ENCODE measurements around the gene HOXB8.

The HOXB8 gene

DNA sequence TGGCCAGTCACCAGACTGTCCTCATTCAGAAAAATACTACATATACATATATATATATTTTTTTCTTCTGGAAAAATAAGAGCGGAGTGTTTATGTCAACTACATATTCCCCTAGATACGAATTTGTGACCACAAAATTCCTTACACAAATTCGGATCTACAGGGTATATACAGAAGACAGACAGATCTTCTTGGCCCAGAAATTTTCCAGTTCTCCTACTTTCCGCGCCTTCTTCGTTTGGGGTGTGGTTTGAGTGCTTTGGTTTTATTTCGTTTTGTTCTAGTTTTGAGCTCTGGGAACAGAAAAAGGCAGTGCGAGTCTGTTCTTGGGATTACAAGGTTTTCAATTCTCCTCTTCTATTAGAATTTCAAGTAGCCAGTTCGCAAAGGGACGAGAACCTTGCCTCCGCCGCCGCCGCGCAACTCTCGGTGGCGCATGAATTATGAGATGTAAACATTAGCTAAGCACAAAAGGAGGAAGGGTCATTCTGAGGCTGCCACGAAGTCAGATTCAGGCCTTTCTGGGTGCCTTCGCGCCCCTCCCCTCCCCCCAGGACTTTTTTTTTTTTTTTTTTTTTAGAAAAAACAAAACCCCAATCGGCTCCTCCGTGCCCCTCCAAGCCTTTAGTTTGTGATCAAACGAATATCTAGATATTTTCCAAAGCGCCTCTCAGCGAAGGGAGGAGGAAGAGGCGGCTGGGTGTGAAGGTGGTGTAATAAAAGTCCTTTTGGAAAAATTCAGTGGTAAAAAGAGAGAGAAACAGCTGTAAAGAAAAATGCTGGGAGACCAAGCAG is 35.1 kb downstream of the HOXB8 start:
- Histone ChIP-seq H3K79me2 (ENCODE audit: insufficient read depth, low read depth) (no peaks in the 10 kb centered on the region), H3K27me3 (ENCODE audit: insufficient read depth, low read depth) (no peaks in the 10 kb centered on the region; the same call in 1 of the 2 replicates), H3K36me3 (ENCODE audit: insufficient read depth) (no peaks in the 10 kb centered on the region), H2AFZ (ENCODE audit: low read depth) (no peak overlapping the region), H4K20me1 (ENCODE audit: insufficient read depth) (no peaks in the 10 kb centered on the region), H3K27ac (no peak overlapping the region), H3K4me3 (IDR thresholded peaks at IDR 0.05; ENCODE audit: insufficient read depth, low read depth, low read length) (no peak overlapping the region), H3K4me1 (ENCODE audit: low read depth, poor library complexity, severe bottlenecking) (peaks cover 6% of the 10 kb centered on the region), H3K4me2 (no peak overlapping the region), H3K9ac (no peak overlapping the region)
- no peak for TF ChIP-seq CTCF (conservative IDR thresholded peaks at IDR 0.05; ENCODE audit: low read depth, low read length)

DNA sequence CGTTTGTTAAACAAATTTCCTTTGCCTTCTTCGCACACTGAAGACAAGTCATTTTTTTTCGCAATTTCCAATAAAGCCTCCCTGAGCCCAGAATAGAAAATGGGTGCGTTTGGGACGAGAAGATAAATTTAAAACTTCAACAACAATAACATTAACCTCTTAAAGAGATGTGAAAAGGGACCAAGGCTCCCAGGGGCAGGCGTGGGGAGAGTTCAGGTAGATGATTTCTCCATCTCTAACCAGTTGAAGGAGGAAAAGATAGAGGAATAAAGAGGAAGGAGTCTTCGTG is 35.7 kb downstream of the HOXB8 start:
- Histone ChIP-seq H3K79me2 (ENCODE audit: insufficient read depth, low read depth) (no peaks in the 10 kb centered on the region), H3K9ac (no peak overlapping the region), H3K4me2 (no peak overlapping the region), H3K4me1 (ENCODE audit: low read depth, poor library complexity, severe bottlenecking) (peaks cover 6% of the 10 kb centered on the region), H3K36me3 (ENCODE audit: insufficient read depth) (no peaks in the 10 kb centered on the region), H3K27me3 (ENCODE audit: insufficient read depth, low read depth) (no peaks in the 10 kb centered on the region; the same call in 1 of the 2 replicates), H3K4me3 (IDR thresholded peaks at IDR 0.05; ENCODE audit: insufficient read depth, low read depth, low read length) (no peak overlapping the region), H3K27ac (no peak overlapping the region), H4K20me1 (ENCODE audit: insufficient read depth) (no peaks in the 10 kb centered on the region), H2AFZ (ENCODE audit: low read depth) (no peak overlapping the region)
- no peak for TF ChIP-seq CTCF (conservative IDR thresholded peaks at IDR 0.05; ENCODE audit: low read depth, low read length)

- no peak for TF ChIP-seq CTCF (conservative IDR thresholded peaks at IDR 0.05; ENCODE audit: low read depth, low read length)
- Histone ChIP-seq H3K27me3 (ENCODE audit: insufficient read depth, low read depth) (no peaks in the 10 kb centered on the region; the same call in 1 of the 2 replicates), H3K4me3 (IDR thresholded peaks at IDR 0.05; ENCODE audit: insufficient read depth, low read depth, low read length) (no peak overlapping the region), H3K36me3 (ENCODE audit: insufficient read depth) (no peaks in the 10 kb centered on the region), H3K27ac (no peak overlapping the region), H3K4me2 (no peak overlapping the region), H2AFZ (ENCODE audit: low read depth) (peak overlapping the region; percentile 41; the same call in 1 of the 2 replicates), H3K4me1 (ENCODE audit: low read depth, poor library complexity, severe bottlenecking) (peaks cover 6% of the 10 kb centered on the region), H3K79me2 (ENCODE audit: insufficient read depth, low read depth) (no peaks in the 10 kb centered on the region), H4K20me1 (ENCODE audit: insufficient read depth) (no peaks in the 10 kb centered on the region), H3K9ac (no peak overlapping the region)
These were observed 36.2 kb downstream of the HOXB8 start for GRCh38 chr17:48578616-48579470.

- Histone ChIP-seq H4K20me1 (ENCODE audit: insufficient read depth) (no peaks in the 10 kb centered on the region), H3K27ac (no peak within 1 kb of the TSS), H2AFZ (ENCODE audit: low read depth) (peak within 1 kb of the TSS; percentile 41; the same call in 1 of the 2 replicates), H3K4me1 (ENCODE audit: low read depth, poor library complexity, severe bottlenecking) (peaks cover 6% of the 10 kb centered on the region), H3K9ac (peak within 1 kb of the TSS; percentile 42; the same call in 1 of the 2 replicates), H3K36me3 (ENCODE audit: insufficient read depth) (no peaks in the 10 kb centered on the region), H3K27me3 (ENCODE audit: insufficient read depth, low read depth) (no peaks in the 10 kb centered on the region; the same call in 1 of the 2 replicates), H3K4me3 (IDR thresholded peaks at IDR 0.05; ENCODE audit: insufficient read depth, low read depth, low read length) (no peak within 1 kb of the TSS), H3K79me2 (ENCODE audit: insufficient read depth, low read depth) (no peaks in the 10 kb centered on the region), H3K4me2 (peak within 1 kb of the TSS; percentile 51)
- TF ChIP-seq CTCF (conservative IDR thresholded peaks at IDR 0.05; ENCODE audit: low read depth, low read length), result no peak
These were observed 37.0 kb downstream of the HOXB8 start, which contains the start of gene HOXB4 for GRCh38 chr17:48577946-48578615. HOXB4 (minus strand) TSS chr17:48578350; CDS start chr17:48578319, 31 bp downstream.

Data from KMS-11 (cell line).